ENCODE results near the gene EML2.

- no peak for TF ChIP-seq EZH2 (optimal IDR thresholded peaks at IDR 0.05; ENCODE audit: low read depth, low read length)
- TF ChIP-seq EZH2phosphoT487 (IDR thresholded peaks at IDR 0.05; ENCODE audit: low read length), result no peak
Observed at GRCh38 chr19:45677351-45678230, 38.4 kb upstream of the EML2 start.
